Measurements from ENCODE around the gene PLIN5. TPM values are rescaled to one million over a fixed set of nuclear protein-coding genes. Genes with fewer than 3 reads are reported as not detected.

PLIN5 gene
- total and polyA plus RNA-seq, 2 of the 8 experiments (the other 6 are each of a cell fraction or from before 2014, with no cell fraction given) = 2.0 to 2.5 TPM

- H3K4me2 ChIP-seq (ENCODE audit: insufficient read depth in 1 of 2, low read depth in 2 of 2, low read length in 2 of 2) = no peak overlapping the region
- WGBS, 2 experiments (ENCODE audit: extremely low coverage in 1 of 2, insufficient coverage in 1 of 2, insufficient read length in 1 of 2, insufficient replicate concordance in 2 of 2, low coverage in 1 of 2, low lambda C conversion rate in 2 of 2, missing lambda C conversion rate in 1 of 2) = 81% methylated on average over 14 of the region's 14 CpGs; no CpG with 5 or more reads in 1 of the 2 experiments
- no peak for FAIRE-seq
Observed at GRCh38 chr19:4529924-4530522, 5.0 kb downstream of the PLIN5 start.

More at GRCh38 chr19:4529924-4530522, 5.0 kb downstream of the PLIN5 start:
- no peak overlapping the region for H2BK120ac ChIP-seq (replicated peaks; ENCODE audit: low read depth, low read length)
- no peak overlapping the region for H3K4ac ChIP-seq (replicated peaks; ENCODE audit: insufficient read length, low read depth, low read length)
- H3K27me3 ChIP-seq (replicated peaks in 1 of 4; ENCODE audit: control insufficient read depth in 3 of 4, extremely low read depth in 1 of 4, insufficient read depth in 3 of 4, low read length in 3 of 4) = peaks cover 0 to 14% (median 13%) of the 10 kb centered on the region in 4 experiments; a peak in 4 of 7 replicates
- no peak overlapping the region for H2BK5ac ChIP-seq (ENCODE audit: low read depth, low read length)
- no peak overlapping the region; the same call in 1 of the 2 replicates for H2BK12ac ChIP-seq (ENCODE audit: low read depth, low read length)
- no peaks in the 10 kb centered on the region for H3K9me3 ChIP-seq (ENCODE audit: insufficient read depth in 2 of 2, low read depth in 1 of 2, low read length in 1 of 2)
- H2AK5ac ChIP-seq (ENCODE audit: low read depth, low read length) = no peak overlapping the region
- POLR2A ChIA-PET (ENCODE audit: partially characterized antibody) = no interaction called here
- no peak for TF ChIP-seq PHF8 (conservative IDR thresholded peaks at IDR 0.05; ENCODE audit: low read depth, low read length)
- TF ChIP-seq ASH2L (IDR thresholded peaks at IDR 0.05; ENCODE audit: low read length) = no peak
- no peak for TF ChIP-seq GABPA (IDR thresholded peaks at IDR 0.05; ENCODE audit: borderline replicate concordance, insufficient read depth, low read length)
- no peak for TF ChIP-seq NANOG (IDR thresholded peaks at IDR 0.05; ENCODE audit: insufficient read depth, low read depth, low read length, poor library complexity, severe bottlenecking)
- TF ChIP-seq TBP (IDR thresholded peaks at IDR 0.05; ENCODE audit: low read depth, low read length) = no peak
- TF ChIP-seq RXRA (IDR thresholded peaks at IDR 0.05; ENCODE audit: insufficient read depth, low read depth, low read length) = no peak
- no peak for TF ChIP-seq FOSL1 (IDR thresholded peaks at IDR 0.05; ENCODE audit: insufficient read depth, low read depth, low read length)
- no peak for TF ChIP-seq YY1 (IDR thresholded peaks at IDR 0.05; ENCODE audit: low read depth, low read length)
- peaks cover 0 to 3% of the 10 kb centered on the region in 2 experiments for H4K20me1 ChIP-seq (replicated peaks in 1 of 2; ENCODE audit: control insufficient read depth in 1 of 2, insufficient read depth in 2 of 2, low read length in 2 of 2)
- H3K27ac ChIP-seq (ENCODE audit: low read depth, low read length) = no peak overlapping the region
- no peak overlapping the region for H4K8ac ChIP-seq (ENCODE audit: extremely low read depth, insufficient read depth, low read length)
- H3K9ac ChIP-seq (replicated peaks in 1 of 4; ENCODE audit: extremely low read depth in 1 of 4, low read depth in 3 of 4, low read length in 3 of 4) = no peak overlapping the region
- no peak for DNase-seq (ENCODE audit: low read depth in 1 of 2, low spot score in 2 of 2)
- H3K79me1 ChIP-seq (ENCODE audit: low read depth, low read length) = no peaks in the 10 kb centered on the region
- H3K4me1 ChIP-seq (replicated peaks in 1 of 4; ENCODE audit: control insufficient read depth in 3 of 4, insufficient read depth in 4 of 4, low read length in 3 of 4) = peaks cover 0 to 3% (median under 1%) of the 10 kb centered on the region in 4 experiments; a peak in 1 of 7 replicates
- H2BK15ac ChIP-seq (ENCODE audit: low read length) = no peak overlapping the region
- H3K56ac ChIP-seq (replicated peaks; ENCODE audit: insufficient read length, low read depth, low read length) = no peak overlapping the region
- no peak overlapping the region for H4K91ac ChIP-seq (replicated peaks; ENCODE audit: insufficient read length, low read length)
- H3K36me3 ChIP-seq (ENCODE audit: control insufficient read depth in 2 of 4, insufficient read depth in 4 of 4, low read length in 3 of 4) = no peaks in the 10 kb centered on the region
- no peak overlapping the region for H3K14ac ChIP-seq (ENCODE audit: insufficient read length)
- no peak overlapping the region for H4K5ac ChIP-seq (ENCODE audit: insufficient read length, low read depth, low read length)
- peaks cover 4% of the 10 kb centered on the region; the same call in 1 of the 2 replicates for H3K23me2 ChIP-seq (ENCODE audit: low read depth, low read length)
- no peaks in the 10 kb centered on the region for H3K79me2 ChIP-seq (ENCODE audit: control insufficient read depth in 1 of 2, insufficient read depth in 2 of 2, low read length in 2 of 2)
- no peak overlapping the region for H2BK20ac ChIP-seq (ENCODE audit: low read length)
- no peak overlapping the region for H3K23ac ChIP-seq (ENCODE audit: insufficient read length)
- no peak overlapping the region for H3K18ac ChIP-seq (ENCODE audit: extremely low read depth, low read length)
- no peak overlapping the region for H2AFZ ChIP-seq (ENCODE audit: low read length)
- CTCF ChIA-PET (ENCODE audit: partially characterized antibody) = interaction anchor here (0.5 to 8.4 kb wide), 3 partner anchors 14 to 1329 kb away, joined by 3 to 62 read pairs (median 4); partner anchors contain the start of gene PLIN4
- H3K4me3 ChIP-seq (ENCODE audit: extremely low read depth in 1 of 4, insufficient read depth in 2 of 4, low read depth in 3 of 4, low read length in 4 of 4) = no peak overlapping the region
